Measurements from ENCODE around the gene GTSE1. TPM values are rescaled to one million over a fixed set of nuclear protein-coding genes. Genes with fewer than 3 reads are reported as not detected.

GTSE1 gene, protein sequence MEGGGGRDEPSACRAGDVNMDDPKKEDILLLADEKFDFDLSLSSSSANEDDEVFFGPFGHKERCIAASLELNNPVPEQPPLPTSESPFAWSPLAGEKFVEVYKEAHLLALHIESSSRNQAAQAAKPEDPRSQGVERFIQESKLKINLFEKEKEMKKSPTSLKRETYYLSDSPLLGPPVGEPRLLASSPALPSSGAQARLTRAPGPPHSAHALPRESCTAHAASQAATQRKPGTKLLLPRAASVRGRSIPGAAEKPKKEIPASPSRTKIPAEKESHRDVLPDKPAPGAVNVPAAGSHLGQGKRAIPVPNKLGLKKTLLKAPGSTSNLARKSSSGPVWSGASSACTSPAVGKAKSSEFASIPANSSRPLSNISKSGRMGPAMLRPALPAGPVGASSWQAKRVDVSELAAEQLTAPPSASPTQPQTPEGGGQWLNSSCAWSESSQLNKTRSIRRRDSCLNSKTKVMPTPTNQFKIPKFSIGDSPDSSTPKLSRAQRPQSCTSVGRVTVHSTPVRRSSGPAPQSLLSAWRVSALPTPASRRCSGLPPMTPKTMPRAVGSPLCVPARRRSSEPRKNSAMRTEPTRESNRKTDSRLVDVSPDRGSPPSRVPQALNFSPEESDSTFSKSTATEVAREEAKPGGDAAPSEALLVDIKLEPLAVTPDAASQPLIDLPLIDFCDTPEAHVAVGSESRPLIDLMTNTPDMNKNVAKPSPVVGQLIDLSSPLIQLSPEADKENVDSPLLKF
- total RNA-seq, result 0.60 and 0.82 TPM in 2 replicates

GRCh38 chr22:46296257-46297150 lies at the start of gene GTSE1:
TSS of gene GTSE1 (plus strand) at chr22:46296870. CDS start at chr22:46297401, 531 bp downstream.

GRCh38 chr22:46250035-46250782 lies 46.5 kb upstream of the GTSE1 start, which contains the start of gene CDPF1:
TSS of gene CDPF1 (minus strand) at chr22:46250293. CDS start at chr22:46248284, 2,009 bp downstream.

DNA sequence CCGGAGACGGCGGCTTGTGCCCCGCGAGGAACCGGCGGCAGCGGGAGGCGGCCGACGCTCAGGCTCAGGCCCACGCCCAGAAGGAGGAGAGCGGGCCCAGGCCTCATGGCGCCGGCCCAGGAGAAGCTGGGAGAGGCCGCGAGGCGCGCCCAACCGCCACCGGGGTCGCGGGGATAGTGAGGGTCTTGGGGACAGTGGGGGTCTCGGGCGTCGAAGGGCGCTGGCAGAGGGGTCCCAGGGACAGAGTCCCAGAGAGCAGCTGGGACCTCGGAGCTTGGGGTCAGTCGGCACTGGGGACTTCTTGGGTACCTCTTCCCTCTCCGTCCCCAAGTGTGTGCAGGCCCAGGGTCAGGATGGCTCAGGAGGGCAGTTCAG lies 33.5 kb upstream of the GTSE1 start, which contains the start of gene PKDREJ:
Gene PKDREJ, minus strand, starts transcription at position 128 of the 375 bp plus-strand sequence. Its CDS starts 21 bp downstream, at position 107.

DNA sequence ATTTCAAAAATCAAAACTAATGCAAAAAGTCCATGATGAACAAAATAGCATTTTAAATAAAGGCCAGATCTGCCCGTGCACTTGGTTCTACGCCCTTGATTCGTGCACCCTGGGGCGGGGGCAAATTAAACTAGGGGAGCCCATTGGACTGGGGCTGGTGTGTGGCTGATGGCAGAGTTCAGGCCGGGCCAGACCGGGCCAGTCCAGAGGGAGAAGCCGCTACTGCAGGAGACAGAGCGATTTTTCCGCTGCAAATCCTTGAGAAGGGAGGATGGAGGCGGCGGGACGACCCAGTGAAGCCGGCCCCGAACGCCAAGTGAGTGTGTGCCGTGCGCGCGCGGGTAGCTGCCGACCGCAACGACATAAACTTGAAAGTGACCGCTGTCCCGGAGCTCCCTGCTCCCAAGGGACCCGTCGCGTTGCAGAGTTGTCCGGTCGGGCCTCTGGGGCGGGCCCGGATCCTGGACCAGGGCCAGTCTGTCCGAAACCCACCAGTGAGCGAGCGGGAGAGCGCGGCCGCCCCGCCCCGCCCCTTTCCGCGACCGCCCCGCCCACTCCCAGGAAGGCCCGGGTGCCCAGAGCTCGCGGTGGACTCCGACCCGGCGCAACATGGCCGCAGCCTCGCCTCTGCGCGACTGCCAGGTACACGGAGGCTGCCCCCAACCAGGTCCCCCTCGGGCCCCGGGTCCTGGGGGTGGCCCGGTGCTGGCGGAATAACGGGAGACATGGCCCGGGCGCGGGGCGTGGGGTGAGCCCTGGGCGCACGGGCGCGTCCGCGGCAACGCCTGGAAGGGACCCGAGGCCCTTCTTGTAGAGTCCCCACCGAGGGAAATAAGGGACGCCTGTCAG lies 29.0 kb upstream of the GTSE1 start, which contains the start of gene TTC38:
Gene TTC38, plus strand, starts transcription at position 578 of the 849 bp plus-strand sequence. Its CDS starts 32 bp downstream, at position 610.

GRCh38 chr22:46335201-46336118 lies 38.8 kb downstream of the GTSE1 start, which contains the start of gene TRMU:
TSS of gene TRMU (plus strand) at chr22:46335714. CDS start at chr22:46335765, 51 bp downstream.

Other genes starting within 250 kb of the GTSE1 start
- gene PPARA, start 146.3 kb upstream of the GTSE1 start, total RNA-seq, result 8.1 and 13.8 TPM in 2 replicates
- gene CDPF1, start 46.6 kb upstream of the GTSE1 start, total RNA-seq, result 10.7 and 18.0 TPM in 2 replicates
- gene PKDREJ, start 33.5 kb upstream of the GTSE1 start, total RNA-seq, result under 0.01 TPM in 1 of 2 replicates, not detected in the other
- 35.4 and 58.6 TPM in 2 replicates for gene TTC38, start 28.9 kb upstream of the GTSE1 start, total RNA-seq
- 19.2 and 20.9 TPM in 2 replicates for gene TRMU, start 38.8 kb downstream of the GTSE1 start, total RNA-seq
- 1.1 and 2.8 TPM in 2 replicates for gene CELSR1, start 240.8 kb downstream of the GTSE1 start, total RNA-seq

Measured in pericardium fibroblast (primary cell).